IMR-90 (cell line): ENCODE measurements around the gene RABL2A. TPM values are rescaled to one million over a fixed set of nuclear protein-coding genes. Genes with fewer than 3 reads are reported as not detected.

ENCODE experiments used
- ATAC-seq: fragments of 200-7000 bp; cut with Tn5 transposase; 2 replicates; pipeline ENCODE4 v1.9.1; 2020; ENCODE audit warnings: low read depth, mild to moderate bottlenecking, moderate library complexity
- BruUV-seq: library from RNA; stranded (reverse); fragments of 400-500 nt; replicated peaks from 2 replicates; lab custom pipeline; 2021; lab: Mats Ljungman, UMichigan
- CTCF ChIA-PET: fragments of 300-600 bp; formaldehyde crosslinking; extraction: SDS; loops from one replicate; lab custom pipeline; 2021; ENCODE audit warnings: antibody characterized with exemption; lab: Yijun Ruan, JAX
- POLR2A ChIA-PET: fragments of 300-600 bp; sonication (Branson Sonifier 250); formaldehyde crosslinking; loops from one replicate; lab custom pipeline; 2022; ENCODE audit warnings: antibody characterized with exemption; ENCODE audit not compliant: unreplicated experiment; lab: Charles Lee
- DNase-seq: peaks from one replicate; pipeline ENCODE4 v3.0.0; 2013
- H2AFZ ChIP-seq: replicated peaks from 2 replicates; pipeline ENCODE3; 2013; ENCODE audit warnings: low read length, mild to moderate bottlenecking; ENCODE audit not compliant: poor library complexity
- H2AK5ac ChIP-seq: 2 replicates; pipeline ENCODE4 v1.6.1; 2013; ENCODE audit warnings: low read depth, low read length, inconsistent platforms
- H2AK9ac ChIP-seq: replicated peaks from 2 replicates; pipeline ENCODE3; 2013; ENCODE audit warnings: mild to moderate bottlenecking, low read depth, low read length, moderate library complexity; ENCODE audit not compliant: poor library complexity
- H2BK120ac ChIP-seq: 2 replicates; pipeline ENCODE4 v1.6.1; 2013; ENCODE audit warnings: low read depth, low read length, inconsistent platforms
- H2BK15ac ChIP-seq: 3 replicates; pipeline ENCODE4 v1.6.1; 2013; ENCODE audit warnings: low read depth, low read length, inconsistent platforms
- H2BK20ac ChIP-seq: 2 replicates; pipeline ENCODE4 v1.6.1; 2013; ENCODE audit warnings: low read depth, mild to moderate bottlenecking, inconsistent platforms, low read length, moderate library complexity
- H2BK5ac ChIP-seq: 2 replicates; pipeline ENCODE4 v1.6.1; 2013; ENCODE audit warnings: mild to moderate bottlenecking, low read depth, low read length, inconsistent platforms; ENCODE audit not compliant: poor library complexity, severe bottlenecking
- H3K14ac ChIP-seq: replicated peaks from 2 replicates; pipeline ENCODE4 v1.6.1; 2013; ENCODE audit warnings: low read depth, low read length, inconsistent platforms
- H3K18ac ChIP-seq: 2 replicates; pipeline ENCODE4 v1.6.1; 2013; ENCODE audit warnings: low read depth, low read length, control low read depth
- H3K23ac ChIP-seq: 2 replicates; pipeline ENCODE4 v1.6.1; 2013; ENCODE audit warnings: low read depth, low read length, inconsistent platforms
- H3K27ac ChIP-seq: 2 replicates; pipeline ENCODE4 v1.5.1; 2013; ENCODE audit warnings: mild to moderate bottlenecking, control low read depth, low read length; ENCODE audit not compliant: insufficient read depth
- H3K27me3 ChIP-seq: 2 replicates; pipeline ENCODE4 v1.6.1; 2013; ENCODE audit warnings: low read length; ENCODE audit not compliant: control insufficient read depth, insufficient read depth
- H3K36me3 ChIP-seq: 2 replicates; pipeline ENCODE4 v1.6.1; 2013; ENCODE audit warnings: low read length, mixed read lengths; ENCODE audit not compliant: control insufficient read depth, insufficient read depth
- H3K4ac ChIP-seq: 2 replicates; pipeline ENCODE4 v1.6.1; 2013; ENCODE audit warnings: low read depth, low read length, inconsistent platforms
- H3K4me1 ChIP-seq: 2 replicates; pipeline ENCODE4 v1.6.1; 2013; ENCODE audit warnings: low read length, mixed read lengths; ENCODE audit not compliant: control insufficient read depth, insufficient read depth
- H3K4me2 ChIP-seq: 2 replicates; pipeline ENCODE4 v1.6.1; 2013; ENCODE audit warnings: low read depth, mild to moderate bottlenecking, control low read depth, low read length, moderate library complexity
- H3K4me3 ChIP-seq: 2 replicates; pipeline ENCODE4 v1.5.1; 2013; ENCODE audit warnings: low read depth, mild to moderate bottlenecking, control low read depth, low read length, moderate library complexity; ENCODE audit not compliant: insufficient read depth
- H3K56ac ChIP-seq: 2 replicates; pipeline ENCODE4 v1.6.1; 2013; ENCODE audit warnings: low read length, inconsistent platforms; ENCODE audit not compliant: insufficient read depth; ENCODE audit errors: extremely low read depth
- H3K79me1 ChIP-seq, 2 experiments: 2 replicates each; pipeline ENCODE4 v1.6.1; 2013; ENCODE audit warnings: low read length in 2 of 2, inconsistent platforms in 1 of 2, low read depth in 1 of 2
- H3K9ac ChIP-seq: 2 replicates; pipeline ENCODE4 v1.6.1; 2013; ENCODE audit warnings: low read depth, low read length, control low read depth
- H3K9me1 ChIP-seq: 2 replicates; pipeline ENCODE4 v1.6.1; 2013; ENCODE audit warnings: low read length, inconsistent platforms; ENCODE audit not compliant: insufficient read depth
- H3K9me3 ChIP-seq: 2 replicates; pipeline ENCODE4 v1.6.1; 2013; ENCODE audit warnings: low read length; ENCODE audit not compliant: control insufficient read depth, insufficient read depth
- H4K20me1 ChIP-seq: 2 replicates; pipeline ENCODE4 v1.6.1; 2013; ENCODE audit warnings: low read length, inconsistent platforms; ENCODE audit not compliant: insufficient read depth
- H4K5ac ChIP-seq: 2 replicates; pipeline ENCODE4 v1.6.1; 2013; ENCODE audit warnings: mild to moderate bottlenecking, low read depth, low read length, control low read depth
- H4K8ac ChIP-seq, 2 experiments: 2 replicates each; pipeline ENCODE4 v1.6.1; 2013; ENCODE audit warnings: low read depth in 2 of 2, low read length in 2 of 2, control low read depth in 1 of 2, inconsistent platforms in 1 of 2
- H4K91ac ChIP-seq: 2 replicates; pipeline ENCODE4 v1.6.1; 2013; ENCODE audit warnings: low read depth, low read length, inconsistent platforms; ENCODE audit not compliant: insufficient read depth
- BHLHE40 ChIP-seq: fragments of 150-350 bp; IDR thresholded peaks from 2 replicates; pipeline ENCODE4 v1.6.1; 2016; ENCODE audit warnings: mild to moderate bottlenecking, low read depth, low read length
- MAZ ChIP-seq: IDR thresholded peaks from 2 replicates; pipeline ENCODE4 v1.6.1; 2012; ENCODE audit warnings: low read depth, mild to moderate bottlenecking, low read length, improper control_type of control experiment, moderate library complexity, borderline replicate concordance
- RCOR1 ChIP-seq: IDR thresholded peaks from 2 replicates; pipeline ENCODE4 v1.6.1; 2012; ENCODE audit warnings: mild to moderate bottlenecking, low read length, improper control_type of control experiment; ENCODE audit not compliant: insufficient replicate concordance
- WGBS, 2 experiments: methylation state at CpG; one replicate each; pipeline versions ENCODE4 v1.1.5 to v1.1.7; 2013; ENCODE audit warnings: missing lambda C conversion rate in 2 of 2; ENCODE audit not compliant: insufficient read length in 1 of 2; ENCODE audit errors: extremely low coverage in 2 of 2; 5-methylcytosine and 5-hydroxymethylcytosine counted together
- dilution Hi-C: fragments of 300-500 bp; cut with HindIII; formaldehyde crosslinking; loops from one replicate; pipeline ENCODE4 v1.14.3; 2018; ENCODE audit warnings: low sequenced_read_pairs; ENCODE audit not compliant: unreplicated experiment
- in situ Hi-C: fragments of 300-500 bp; cut with MboI; formaldehyde crosslinking; loops from 3 replicates; pipeline ENCODE4 v1.14.3; 2019; ENCODE audit warnings: low sequenced_read_pairs, inconsistent platforms, mixed read lengths
- intact Hi-C: fragments of 100-400 bp; cut with micrococcal nuclease; formaldehyde crosslinking; loops from 2 replicates; pipeline ENCODE4 v1.10.0; 2022
- polyA plus RNA-seq, 3 experiments: library from polyadenylated mRNA; depleted of rRNA; stranded (reverse); fragments of >200 nt; gene quantifications; 2 replicates each; pipeline ENCODE4 v1.2.3, GENCODE V29; 2012; ENCODE audit warnings: low replicate concordance in 1 of 3
- total RNA-seq: library from RNA; depleted of rRNA; stranded (reverse); fragments of >200 nt; gene quantifications from 2 replicates; pipeline ENCODE4 v1.2.3, GENCODE V29; 2012

Gene RABL2A
- total and polyA plus RNA-seq, 2 of the 4 experiments (the other 2 are of a cell fraction) = 3.9 to 11.0 TPM

- peak; percentile 31; the same call in 1 of the 2 replicates for ATAC-seq
- peak; percentile 59 for DNase-seq
- H3K36me3 ChIP-seq = no peaks in the 10 kb centered on the region
- no peaks in the 10 kb centered on the region for H3K9me3 ChIP-seq
- CTCF ChIA-PET = no interaction called here
- H3K4me1 ChIP-seq = peaks cover 3% of the 10 kb centered on the region; the same call in 1 of the 2 replicates
- H3K79me1 ChIP-seq = no peaks in the 10 kb centered on the region
- POLR2A ChIA-PET = no interaction called here
- H3K4me2 ChIP-seq = no peak overlapping the region
- H3K23ac ChIP-seq = 0 out of 2 replicates have a peak overlapping the region, but pooled peaks have one; percentile 79
- no peak overlapping the region for H3K27ac ChIP-seq
- in situ Hi-C loops (no loop called here), dilution Hi-C loops (no loop called here), intact Hi-C loops (no loop called here)
- no peak overlapping the region for H4K91ac ChIP-seq
- H2BK20ac ChIP-seq = no peak overlapping the region
- H3K4ac ChIP-seq = no peak overlapping the region
- no peaks in the 10 kb centered on the region for H4K20me1 ChIP-seq
- H3K4me3 ChIP-seq = no peak overlapping the region
- no peak overlapping the region for H4K5ac ChIP-seq
- no peak overlapping the region for H3K14ac ChIP-seq
- no peak overlapping the region for H2AK9ac ChIP-seq
- no peak overlapping the region for H2AFZ ChIP-seq
- no peak overlapping the region for H3K9ac ChIP-seq
- TF ChIP-seq BHLHE40 (peak; percentile 22; the same call in 1 of the 2 replicates), RCOR1 (no peak), MAZ (no peak)
- WGBS, 2 experiments = 80% methylated on average over 2 of the region's 8 CpGs; no CpG with 5 or more reads in 1 of the 2 experiments
- no TSS peak for BruUV-seq
- H3K18ac ChIP-seq = no peak overlapping the region
- no peak overlapping the region for H4K8ac ChIP-seq
- H2BK15ac ChIP-seq = no peak overlapping the region
- peak overlapping the region; percentile 45 for H2BK5ac ChIP-seq
- H3K56ac ChIP-seq = no peak overlapping the region
- H2BK120ac ChIP-seq = no peak overlapping the region
- H2AK5ac ChIP-seq = peak overlapping the region; percentile 82; the same call in 1 of the 2 replicates
- no peaks in the 10 kb centered on the region for H3K27me3 ChIP-seq
- no peaks in the 10 kb centered on the region for H3K9me1 ChIP-seq
Observed at GRCh38 chr2:113685471-113685870, 58.4 kb downstream of the RABL2A start.
